H1 (cell line): ENCODE data around the gene RDH11. TPM values are rescaled to one million over a fixed set of nuclear protein-coding genes. Genes with fewer than 3 reads are reported as not detected.

ENCODE experiments used
- polyA plus RNA-seq, 7 experiments: library from polyadenylated mRNA; depleted of rRNA in 3 of 7; stranded (reverse) in 5 of 7; unstranded in 2 of 7; fragments of >200 nt in 5 of 7; fragments of 200-250 nt in 2 of 7; gene quantifications; 1 replicate in 5 of 7; 2 replicates in 1 of 7; 4 replicates in 1 of 7; pipeline versions ENCODE4 v1.2.1 to v1.2.3, GENCODE V29; 2011 to 2013; ENCODE audit warnings: missing spikeins in 2 of 7, mixed read lengths in 2 of 7
- small RNA-seq: library from polyadenylated mRNA; stranded (forward); fragments of <200 nt; extraction: miRNeasy Mini kit (QIAGEN cat#:217004); gene quantifications from one replicate; pipeline ENCODE3, GENCODE V24; 2013; ENCODE audit not compliant: insufficient read depth
- total RNA-seq: library from RNA; stranded (reverse); fragmentation: NEBNext Ultra II Directional; extraction: Animal tissue kit (Norgen Biotek cat#: 25700); gene quantifications from 2 replicates; pipeline ENCODE4 v1.2.1, GENCODE V29; 2021

Gene RDH11
- total and polyA plus RNA-seq, 2 of the 8 experiments (the other 6 are each of a cell fraction or from before 2014, with no cell fraction given) = 104 to 117 TPM

Small RNA genes lying within 50 kb of the gene (small RNA-seq; reads per million reads assigned to genes)
- gene AL049779.3 (not detected), gene RN7SL369P (not detected), gene RNA5SP386 (not detected)

Other genes starting within 250 kb of the RDH11 start
- 0.50 and 0.73 TPM in 2 replicates for gene TMEM229B, start 207.0 kb downstream of the RDH11 start, total RNA-seq
- gene TMEM229B, start 207.0 kb downstream of the RDH11 start, polyA plus RNA-seq (2011; rRNA removed) = 0.85 and 1.7 TPM in 2 replicates
- 27.2 and 33.3 TPM in 2 replicates for gene PLEKHH1, start 162.5 kb downstream of the RDH11 start, total RNA-seq
- 28.3 and 33.0 TPM in 2 replicates for gene PLEKHH1, start 162.5 kb downstream of the RDH11 start, polyA plus RNA-seq (2011; rRNA removed)
- 6.2 and 7.2 TPM in 2 replicates for gene PIGH, start 95.5 kb downstream of the RDH11 start, total RNA-seq
- gene PIGH, start 95.5 kb downstream of the RDH11 start, polyA plus RNA-seq (2011; rRNA removed) = 8.6 and 10.0 TPM in 2 replicates
- gene ARG2, start 75.8 kb downstream of the RDH11 start, total RNA-seq = 49.0 and 49.9 TPM in 2 replicates
- gene ARG2, start 75.8 kb downstream of the RDH11 start, polyA plus RNA-seq (2011; rRNA removed) = 52.8 and 59.1 TPM in 2 replicates
- 98.7 and 104 TPM in 2 replicates for gene VTI1B, start 21.1 kb downstream of the RDH11 start, total RNA-seq
- 17.2 and 28.1 TPM in 2 replicates for gene VTI1B, start 21.1 kb downstream of the RDH11 start, polyA plus RNA-seq (2011; rRNA removed)
- 1.1 and 1.2 TPM in 2 replicates for gene RDH12, start 6.1 kb upstream of the RDH11 start, total RNA-seq
- 1.3 and 1.5 TPM in 2 replicates for gene RDH12, start 6.1 kb upstream of the RDH11 start, polyA plus RNA-seq (2011; rRNA removed)
- 23.3 and 26.5 TPM in 2 replicates for gene ZFYVE26, start 120.8 kb upstream of the RDH11 start, total RNA-seq
- 12.6 and 13.0 TPM in 2 replicates for gene ZFYVE26, start 120.8 kb upstream of the RDH11 start, polyA plus RNA-seq (2011; rRNA removed)
- gene RAD51B, start 124.0 kb upstream of the RDH11 start, total RNA-seq = 11.0 and 14.9 TPM in 2 replicates
- gene RAD51B, start 124.0 kb upstream of the RDH11 start, polyA plus RNA-seq (2011; rRNA removed) = 3.9 and 4.3 TPM in 2 replicates